CD8-positive, alpha-beta memory T cell (primary cell): ENCODE results near the gene SIGMAR1. TPM values are rescaled to one million over a fixed set of nuclear protein-coding genes. Genes with fewer than 3 reads are reported as not detected.
A peak's percentile ranks its signal among the peaks of the same experiment; 100 is the strongest.

Experiments
- CTCF ChIA-PET: fragments of 350-600 bp; sonication (Branson Sonifier 250); formaldehyde crosslinking; loops from one replicate; lab custom pipeline; 2021; ENCODE audit warnings: antibody characterized with exemption; lab: Charles Lee
- POLR2A ChIA-PET: fragments of 350-600 bp; sonication (Branson Sonifier 250); formaldehyde crosslinking; loops from one replicate; lab custom pipeline; 2021; ENCODE audit warnings: antibody characterized with exemption; lab: Charles Lee
- DNase-seq, 5 donors: peaks; one replicate each; pipeline versions ENCODE4 v3.0.0 to v3.0.0-alpha.2; 2020 to 2022; ENCODE audit warnings: mixed read lengths in 1 of 5
- H3K27ac ChIP-seq: one replicate; pipeline ENCODE4 v1.7.0; 2013; ENCODE audit warnings: low read depth, mild to moderate bottlenecking, low read length, moderate library complexity
- H3K27me3 ChIP-seq: 2 replicates; pipeline ENCODE4 v1.7.0; 2013; ENCODE audit warnings: low read length, mild to moderate bottlenecking; ENCODE audit not compliant: insufficient read depth, poor library complexity, severe bottlenecking
- H3K36me3 ChIP-seq: 2 replicates; pipeline ENCODE4 v1.7.0; 2013; ENCODE audit warnings: mild to moderate bottlenecking, low read length, moderate library complexity; ENCODE audit not compliant: insufficient read depth
- H3K4me1 ChIP-seq: 2 replicates; pipeline ENCODE4 v1.7.0; 2013; ENCODE audit warnings: mild to moderate bottlenecking, low read length, moderate library complexity; ENCODE audit not compliant: insufficient read depth
- H3K4me3 ChIP-seq: 2 replicates; pipeline ENCODE4 v1.7.0; 2013; ENCODE audit warnings: mild to moderate bottlenecking, low read length
- H3K9me3 ChIP-seq: 2 replicates; pipeline ENCODE4 v1.7.0; 2013; ENCODE audit warnings: mild to moderate bottlenecking, low read length
- H3K27ac Mint-ChIP-seq, 8 donors: one replicate each; pipeline ENCODE4 v1.8.0; 2020 to 2021; ENCODE audit warnings: mixed read lengths in 8 of 8, mild to moderate bottlenecking in 6 of 8, inconsistent platforms in 3 of 8, moderate library complexity in 3 of 8
- H3K27me3 Mint-ChIP-seq, 2 donors: one replicate each; pipeline ENCODE4 v1.8.0; 2020 to 2021; ENCODE audit warnings: mixed read lengths in 2 of 2, mild to moderate bottlenecking in 1 of 2, moderate library complexity in 1 of 2
- H3K36me3 Mint-ChIP-seq, 3 donors: one replicate each; pipeline ENCODE4 v1.8.0; 2020 to 2021; ENCODE audit warnings: mixed read lengths in 3 of 3, inconsistent platforms in 1 of 3, mild to moderate bottlenecking in 1 of 3
- H3K4me1 Mint-ChIP-seq, 3 donors: one replicate each; pipeline ENCODE4 v1.8.0; 2020 to 2021; ENCODE audit warnings: mixed read lengths in 3 of 3, inconsistent platforms in 1 of 3, mild to moderate bottlenecking in 1 of 3
- H3K4me3 Mint-ChIP-seq, 7 donors: one replicate each; pipeline ENCODE4 v1.8.0; 2020 to 2021; ENCODE audit warnings: mixed read lengths in 7 of 7, mild to moderate bottlenecking in 6 of 7, moderate library complexity in 4 of 7, inconsistent platforms in 2 of 7
- H3K9me3 Mint-ChIP-seq, 5 donors: one replicate each; pipeline ENCODE4 v1.8.0; 2020 to 2022; ENCODE audit warnings: mixed read lengths in 5 of 5, mild to moderate bottlenecking in 3 of 5, moderate library complexity in 2 of 5, inconsistent platforms in 1 of 5
- polyA plus RNA-seq: library from polyadenylated mRNA; unstranded; fragments of 300-500 nt; fragmentation: Illumina TruSeq; gene quantifications from one replicate; pipeline ENCODE4 v1.2.3, GENCODE V29; 2021
- total RNA-seq, 2 experiments: library from RNA; stranded (reverse); gene quantifications; one replicate each; pipeline ENCODE4 v1.2.3, GENCODE V29; 2021

SIGMAR1 gene
- total and polyA plus RNA-seq, 3 experiments from 2014 or later = 95.4 to 141 (median 138) TPM

DNA sequence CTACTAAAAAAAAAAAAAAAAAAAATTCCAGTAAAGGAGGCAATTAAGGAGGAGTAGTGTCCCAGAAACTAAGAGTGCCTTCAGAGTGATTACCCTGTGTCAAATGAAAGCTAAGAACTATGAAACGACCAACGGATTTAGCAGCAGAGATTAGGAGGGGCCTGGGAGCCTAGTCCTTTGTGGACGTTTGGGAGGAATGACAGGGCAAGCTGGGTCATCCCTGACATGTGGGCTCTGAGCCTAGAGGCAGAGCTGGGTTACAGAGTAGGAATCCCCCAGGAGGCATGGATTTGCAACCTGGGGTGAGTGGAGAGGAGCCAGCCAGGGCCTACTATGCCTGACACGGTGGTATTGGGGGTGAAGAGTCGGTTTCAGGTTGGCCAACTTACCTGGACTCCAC is 4.4 kb downstream of the SIGMAR1 start:
- Mint-ChIP-seq H3K9me3 (no peaks in the 10 kb centered on the region), H3K27ac (peak overlapping the region in 2 of 8 donors; percentile 10 to 11), H3K4me3 (peak overlapping the region in 1 of 7 donors; percentile 6), H3K4me1 (peaks cover 38 to 42% (median 42%) of the 10 kb centered on the region in 3 donors), H3K36me3 (peaks cover 0 to 21% (median 0%) of the 10 kb centered on the region in 3 donors), H3K27me3 (peaks cover 19 to 24% of the 10 kb centered on the region in 2 donors)
- POLR2A ChIA-PET = interaction anchor here (1.2 to 2.8 kb wide), 3 partner anchors 13 to 22 kb away, joined by 5 to 12 read pairs (median 7); partner anchors contain the start of genes DCTN3 and RPP25L
- no peak overlapping the region for H3K4me3 ChIP-seq
- H3K4me1 ChIP-seq = peaks cover 26% of the 10 kb centered on the region
- CTCF ChIA-PET = interaction anchor here (0.8 to 9.5 kb wide), 10 partner anchors 10 to 133 kb away, joined by 4 to 141 read pairs (median 20); partner anchors contain the start of genes CCL27, DCTN3, GALT and RPP25L
- H3K36me3 ChIP-seq = peaks cover 6% of the 10 kb centered on the region
- H3K9me3 ChIP-seq = no peaks in the 10 kb centered on the region
- no peak overlapping the region for H3K27ac ChIP-seq
- no peak for DNase-seq
- H3K27me3 ChIP-seq = peaks cover 5% of the 10 kb centered on the region

DNA sequence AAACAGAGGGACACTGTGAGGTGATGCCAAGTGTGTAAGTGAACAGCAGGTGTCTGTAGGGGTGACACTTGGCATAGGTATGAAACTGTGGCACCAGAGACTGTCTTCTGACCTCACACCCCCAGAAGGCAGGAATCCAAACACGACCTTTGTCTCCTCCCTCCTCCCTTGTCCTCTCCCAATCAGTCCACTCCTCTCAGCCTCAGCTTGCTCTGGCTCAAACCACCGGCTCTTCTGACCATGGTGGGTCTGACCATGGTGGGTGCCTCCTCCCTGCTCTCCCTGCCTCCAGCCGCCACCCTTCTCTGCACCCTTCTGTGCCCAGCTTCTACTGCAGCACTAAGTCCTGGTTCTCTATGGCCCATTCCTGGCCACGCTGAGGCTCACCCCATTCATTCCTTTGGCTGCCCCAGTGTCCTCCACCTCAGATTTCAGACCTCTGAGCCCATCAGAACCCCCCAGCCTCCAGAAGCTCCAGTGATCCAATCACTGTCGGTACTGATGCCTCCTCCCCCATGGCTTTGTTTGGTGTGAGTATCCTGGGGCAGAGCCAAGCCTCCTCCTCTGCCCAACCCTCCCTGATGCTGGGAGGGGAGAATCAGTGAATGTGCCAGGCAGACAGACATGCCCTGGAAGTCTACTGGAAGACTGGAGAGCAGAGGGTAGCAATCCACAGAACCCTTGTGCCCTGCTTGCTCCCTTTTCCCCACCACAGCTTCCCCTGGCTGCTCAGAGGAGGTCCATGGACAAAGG is 7.0 kb downstream of the SIGMAR1 start:
- peaks cover 6% of the 10 kb centered on the region for H3K36me3 ChIP-seq
- DNase-seq = no peak
- peaks cover 21 to 27% (median 25%) of the 10 kb centered on the region in 3 donors for H3K4me1 Mint-ChIP-seq
- peaks cover 30% of the 10 kb centered on the region for H3K27me3 ChIP-seq
- no peak overlapping the region for H3K27ac ChIP-seq
- peak overlapping the region in 1 of 8 donors; percentile 93 for H3K27ac Mint-ChIP-seq
- peaks cover 35 to 47% of the 10 kb centered on the region in 2 donors for H3K27me3 Mint-ChIP-seq
- peak overlapping the region in 4 of 7 donors; percentile 11 to 49 (median 43) for H3K4me3 Mint-ChIP-seq
- POLR2A ChIA-PET = interaction anchor here (0.8 to 1.1 kb wide), 2 partner anchors 10 to 18 kb away, joined by 3 to 4 read pairs; partner anchors contain the start of genes DCTN3 and RPP25L
- no peak overlapping the region for H3K4me3 ChIP-seq
- peaks cover 0 to 9% (median 0%) of the 10 kb centered on the region in 3 donors for H3K36me3 Mint-ChIP-seq
- CTCF ChIA-PET = interaction anchor here (1.5 to 9.5 kb wide), 3 partner anchors 16 to 39 kb away, joined by 3 to 141 read pairs (median 6); partner anchors contain the start of genes GALT and RPP25L
- H3K9me3 ChIP-seq = no peaks in the 10 kb centered on the region
- H3K9me3 Mint-ChIP-seq = no peaks in the 10 kb centered on the region
- H3K4me1 ChIP-seq = peaks cover 17% of the 10 kb centered on the region

DNA sequence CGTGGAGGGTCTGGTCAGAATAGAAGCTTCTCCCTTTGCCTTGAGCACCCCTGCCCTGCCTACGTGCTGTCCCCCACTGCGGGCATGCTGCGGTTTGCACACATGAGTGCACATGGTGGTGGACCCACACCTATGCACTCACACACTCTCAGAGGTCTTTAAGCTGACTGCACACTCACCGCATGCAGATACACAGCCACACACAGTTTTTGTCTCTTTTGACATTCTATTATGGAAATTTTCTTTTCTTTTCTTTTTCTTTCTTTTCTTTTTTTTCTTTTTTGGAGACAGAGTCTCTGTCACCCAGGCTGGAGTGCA is 8.1 kb downstream of the SIGMAR1 start:
- CTCF ChIA-PET = interaction anchor here (0.7 to 2.5 kb wide), 4 partner anchors 9 to 17 kb away, joined by 3 to 6 read pairs (median 4); partner anchors contain the start of gene RPP25L

GRCh38 chr9:34628656-34629490 is 8.7 kb downstream of the SIGMAR1 start, which contains the start of gene ARID3C:
TSS of gene ARID3C (minus strand) at chr9:34629066. CDS start at chr9:34628014, 1,052 bp downstream.
- peak within 1 kb of the TSS; percentile 45 for H3K4me3 ChIP-seq
- no peaks in the 10 kb centered on the region for H3K36me3 ChIP-seq
- peaks cover 43% of the 10 kb centered on the region for H3K27me3 ChIP-seq
- no peaks in the 10 kb centered on the region for H3K9me3 ChIP-seq
- DNase-seq = peak in 3 of 5 donors; percentile 23 to 34 (median 33)
- ChIA-PET POLR2A (no interaction called here), CTCF (interaction anchor here (0.7 to 2.5 kb wide), 5 partner anchors 9 to 17 kb away, joined by 3 to 6 read pairs (median 4); partner anchors contain the start of genes DCTN3 and RPP25L)
- H3K9me3 Mint-ChIP-seq = no peaks in the 10 kb centered on the region
- H3K36me3 Mint-ChIP-seq = no peaks in the 10 kb centered on the region
- no peak within 1 kb of the TSS for H3K27ac ChIP-seq
- H3K27ac Mint-ChIP-seq = peak within 1 kb of the TSS in 5 of 8 donors; percentile 3 to 51 (median 35)
- H3K4me1 Mint-ChIP-seq = peaks cover 16 to 22% (median 19%) of the 10 kb centered on the region in 3 donors
- H3K4me1 ChIP-seq = peaks cover 16% of the 10 kb centered on the region
- H3K27me3 Mint-ChIP-seq = peaks cover 42 to 58% of the 10 kb centered on the region in 2 donors
- peak within 1 kb of the TSS; percentile 80 to 91 (median 84) for H3K4me3 Mint-ChIP-seq

More for the DNA sequence above, 8.1 kb downstream of the SIGMAR1 start:
- Mint-ChIP-seq H3K4me1 (peaks cover 18 to 22% (median 20%) of the 10 kb centered on the region in 3 donors), H3K27ac (peak overlapping the region in 2 of 8 donors; percentile 3 to 43), H3K4me3 (peak overlapping the region; percentile 80 to 91 (median 84)), H3K36me3 (peaks cover 0 to 1% (median 0%) of the 10 kb centered on the region in 3 donors), H3K9me3 (no peaks in the 10 kb centered on the region), H3K27me3 (peaks cover 40 to 52% of the 10 kb centered on the region in 2 donors)
- H3K4me3 ChIP-seq = peak overlapping the region; percentile 31
- no peak overlapping the region for H3K27ac ChIP-seq
- peaks cover 37% of the 10 kb centered on the region for H3K27me3 ChIP-seq
- no peaks in the 10 kb centered on the region for H3K9me3 ChIP-seq
- no peaks in the 10 kb centered on the region for H3K36me3 ChIP-seq
- no peak for DNase-seq
- POLR2A ChIA-PET = no interaction called here
- H3K4me1 ChIP-seq = peaks cover 16% of the 10 kb centered on the region

DNA sequence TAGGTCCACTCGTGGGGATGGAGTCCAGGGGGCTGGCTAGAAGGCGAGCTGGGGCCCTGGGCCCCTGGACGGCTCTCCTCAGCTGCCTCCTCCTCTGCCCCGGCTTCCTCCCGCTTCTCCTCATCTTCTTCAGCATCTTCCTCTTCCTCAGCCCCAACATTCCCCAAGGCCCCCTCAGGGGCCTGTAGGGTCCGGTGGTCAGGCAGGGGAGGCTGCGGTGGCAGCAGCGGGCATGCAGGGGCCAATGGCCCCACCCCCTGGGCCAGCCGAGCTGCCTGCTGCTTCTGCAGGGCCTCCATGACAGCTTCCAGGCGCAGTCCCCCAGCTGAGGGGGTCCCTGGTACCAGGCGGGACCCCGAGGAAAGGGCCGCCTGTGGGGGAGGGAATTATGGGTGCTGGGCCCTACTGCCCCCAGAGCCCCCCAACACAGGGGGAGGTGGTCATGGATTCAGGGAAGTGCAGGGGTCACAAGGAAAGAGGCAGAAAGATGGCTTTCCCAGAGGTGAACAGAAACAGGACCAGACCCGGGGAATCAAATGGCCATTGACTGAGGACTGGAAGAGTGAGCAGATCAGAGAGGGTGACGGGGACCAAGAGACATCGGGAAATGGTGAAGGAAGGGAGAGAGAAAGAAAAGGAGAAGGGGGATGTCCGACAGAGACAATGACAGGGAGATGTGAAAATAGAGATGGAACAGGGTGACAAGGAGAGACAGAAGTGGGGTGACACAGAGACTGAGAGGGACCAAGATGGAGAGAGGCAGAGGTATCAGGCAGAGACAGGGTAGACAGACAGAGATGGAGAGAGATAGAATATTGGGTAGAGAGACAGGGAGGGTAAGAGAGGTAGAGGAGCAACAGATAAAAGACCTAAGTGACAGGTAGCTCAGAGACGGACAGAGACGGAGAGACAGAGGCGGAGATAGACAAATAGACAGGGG is 9.6 kb downstream of the SIGMAR1 start:
- H3K27me3 Mint-ChIP-seq = peaks cover 48 to 64% of the 10 kb centered on the region in 2 donors
- Histone ChIP-seq H3K36me3 (no peaks in the 10 kb centered on the region), H3K27ac (no peak overlapping the region), H3K4me3 (peak overlapping the region; percentile 45), H3K9me3 (no peaks in the 10 kb centered on the region), H3K27me3 (peaks cover 49% of the 10 kb centered on the region), H3K4me1 (peaks cover 16% of the 10 kb centered on the region)
- peak overlapping the region; percentile 80 to 89 (median 83) for H3K4me3 Mint-ChIP-seq
- no peaks in the 10 kb centered on the region for H3K9me3 Mint-ChIP-seq
- POLR2A ChIA-PET = interaction anchor here (0.6 kb wide), 1 partner anchor 10 kb away, joined by 3 read pairs; the partner anchor contains the start of gene SIGMAR1
- no peak for DNase-seq
- H3K4me1 Mint-ChIP-seq = peaks cover 19 to 25% (median 19%) of the 10 kb centered on the region in 3 donors
- no peaks in the 10 kb centered on the region for H3K36me3 Mint-ChIP-seq
- H3K27ac Mint-ChIP-seq = peak overlapping the region in 4 of 8 donors; percentile 17 to 51 (median 37)
- CTCF ChIA-PET = interaction anchor here (1.2 kb wide), 1 partner anchor 8 kb away, joined by 4 read pairs; the partner anchor contains the start of gene DCTN3

DNA sequence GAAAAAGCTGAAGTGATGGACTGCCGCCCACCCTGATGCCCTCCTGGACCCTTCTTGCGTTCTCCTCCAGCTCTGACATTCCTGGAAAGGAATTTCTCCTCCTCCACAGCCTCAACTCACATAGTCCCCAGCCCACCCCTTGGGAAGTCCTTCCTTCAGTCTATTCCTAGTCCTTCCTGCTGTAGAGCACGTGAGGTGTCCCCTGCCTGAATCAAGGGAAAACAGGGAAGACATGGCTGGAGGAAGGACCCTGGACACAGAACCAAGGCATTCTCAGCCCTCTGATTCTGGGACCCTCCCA is 12.5 kb downstream of the SIGMAR1 start:
- Histone ChIP-seq H3K27me3 (peaks cover 59% of the 10 kb centered on the region), H3K9me3 (no peaks in the 10 kb centered on the region), H3K27ac (no peak overlapping the region), H3K4me1 (peaks cover 23% of the 10 kb centered on the region), H3K36me3 (no peaks in the 10 kb centered on the region), H3K4me3 (no peak overlapping the region)
- CTCF ChIA-PET = interaction anchor here (1.5 to 7.6 kb wide), 2 partner anchors 11 to 13 kb away, joined by 4 to 97 read pairs; partner anchors contain the start of genes RPP25L and SIGMAR1
- Mint-ChIP-seq H3K4me1 (peaks cover 25 to 36% (median 27%) of the 10 kb centered on the region in 3 donors), H3K27me3 (peaks cover 65 to 71% of the 10 kb centered on the region in 2 donors), H3K36me3 (peaks cover 0 to 5% (median 0%) of the 10 kb centered on the region in 3 donors), H3K4me3 (no peak overlapping the region), H3K9me3 (no peaks in the 10 kb centered on the region), H3K27ac (no peak overlapping the region)
- no peak for DNase-seq
- POLR2A ChIA-PET = no interaction called here
